Measurements from ENCODE around the gene GALNT14.

The GALNT14 gene

GRCh38 chr2:31000970-31001369, 137.3 kb downstream of the GALNT14 start:
- no peak for TF ChIP-seq CTCF (IDR thresholded peaks at IDR 0.05; ENCODE audit: low read depth, low read length, missing control alignments)
- DNase-seq (ENCODE audit: extremely low read depth, low read depth), result no peak
- no peak overlapping the region for H3K4me3 ChIP-seq (replicated peaks; ENCODE audit: low read depth, low read length)

- DNase-seq (ENCODE audit: extremely low read depth, low read depth), result no peak
- no peak for TF ChIP-seq CTCF (IDR thresholded peaks at IDR 0.05; ENCODE audit: low read depth, low read length, missing control alignments)
- H3K4me3 ChIP-seq (replicated peaks; ENCODE audit: low read depth, low read length), result no peak overlapping the region
Measured at GRCh38 chr2:30998672-30999071, 139.6 kb downstream of the GALNT14 start.

GRCh38 chr2:30997979-30998378, 140.3 kb downstream of the GALNT14 start:
- no peak for DNase-seq (ENCODE audit: extremely low read depth, low read depth)
- H3K4me3 ChIP-seq (replicated peaks; ENCODE audit: low read depth, low read length), result no peak overlapping the region
- TF ChIP-seq CTCF (IDR thresholded peaks at IDR 0.05; ENCODE audit: low read depth, low read length, missing control alignments), result no peak

- DNase-seq (ENCODE audit: extremely low read depth, low read depth), result no peak
- no peak overlapping the region for H3K4me3 ChIP-seq (replicated peaks; ENCODE audit: low read depth, low read length)
- TF ChIP-seq CTCF (IDR thresholded peaks at IDR 0.05; ENCODE audit: low read depth, low read length, missing control alignments), result no peak
Measured at GRCh38 chr2:30994227-30995056, 143.8 kb downstream of the GALNT14 start.

GRCh38 chr2:30992781-30993180, 145.5 kb downstream of the GALNT14 start:
- no peak for DNase-seq (ENCODE audit: extremely low read depth, low read depth)
- TF ChIP-seq CTCF (IDR thresholded peaks at IDR 0.05; ENCODE audit: low read depth, low read length, missing control alignments), result no peak
- no peak overlapping the region for H3K4me3 ChIP-seq (replicated peaks; ENCODE audit: low read depth, low read length)

- TF ChIP-seq CTCF (IDR thresholded peaks at IDR 0.05; ENCODE audit: low read depth, low read length, missing control alignments), result no peak
- H3K4me3 ChIP-seq (replicated peaks; ENCODE audit: low read depth, low read length), result no peak overlapping the region
- no peak for DNase-seq (ENCODE audit: extremely low read depth, low read depth)
Measured at GRCh38 chr2:30990671-30991070, 147.6 kb downstream of the GALNT14 start.

All from HFF-Myc (cell line).